ENCODE measurements around the gene BEND2. TPM values are rescaled to one million over a fixed set of nuclear protein-coding genes. Genes with fewer than 3 reads are reported as not detected.

BEND2 gene
- total and polyA plus RNA-seq, 10 of the 15 experiments (the other 5 are each of a cell fraction or from before 2014, with no cell fraction given), result not detected

- TF ChIP-seq E2F8 (IDR thresholded peaks at IDR 0.05; ENCODE audit: low read depth, partially characterized antibody) (no peak), NR2C1 (IDR thresholded peaks at IDR 0.05) (no peak), RUNX3 (IDR thresholded peaks at IDR 0.05; ENCODE audit: low read length) (no peak), MEF2B (IDR thresholded peaks at IDR 0.05; ENCODE audit: partially characterized antibody, poor library complexity, severe bottlenecking) (no peak), SP1 (IDR thresholded peaks at IDR 0.05; ENCODE audit: low read depth, low read length) (no peak), YY1 (IDR thresholded peaks at IDR 0.05; ENCODE audit: low read depth, low read length) (no peak), TCF12 (IDR thresholded peaks at IDR 0.05; ENCODE audit: low read depth, low read length) (no peak), RAD21 (IDR thresholded peaks at IDR 0.05; ENCODE audit: insufficient read depth, low read depth, low read length) (no peak), USF2 (IDR thresholded peaks at IDR 0.05; ENCODE audit: borderline replicate concordance, low read depth, low read length) (no peak), CEBPB (IDR thresholded peaks at IDR 0.05; ENCODE audit: borderline replicate concordance in 1 of 2, low read depth in 2 of 2, low read length in 2 of 2) (no peak), RFX5 (IDR thresholded peaks at IDR 0.05; ENCODE audit: low read depth, low read length) (no peak)
- TF ChIP-seq, protein P1, sequence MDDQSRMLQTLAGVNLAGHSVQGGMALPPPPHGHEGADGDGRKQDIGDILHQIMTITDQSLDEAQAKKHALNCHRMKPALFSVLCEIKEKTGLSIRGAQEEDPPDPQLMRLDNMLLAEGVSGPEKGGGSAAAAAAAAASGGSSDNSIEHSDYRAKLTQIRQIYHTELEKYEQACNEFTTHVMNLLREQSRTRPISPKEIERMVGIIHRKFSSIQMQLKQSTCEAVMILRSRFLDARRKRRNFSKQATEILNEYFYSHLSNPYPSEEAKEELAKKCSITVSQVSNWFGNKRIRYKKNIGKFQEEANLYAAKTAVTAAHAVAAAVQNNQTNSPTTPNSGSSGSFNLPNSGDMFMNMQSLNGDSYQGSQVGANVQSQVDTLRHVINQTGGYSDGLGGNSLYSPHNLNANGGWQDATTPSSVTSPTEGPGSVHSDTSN (IDR thresholded peaks at IDR 0.05; ENCODE audit: insufficient replicate concordance, low read depth, low read length), result no peak
Observed at GRCh38 chrX:18174209-18174608, 46.5 kb downstream of the BEND2 start (continued).

Data from GM12878 (cell line).